ENCODE measurements around the gene GRN.

GRCh38 chr17:44387804-44388203, 42.7 kb downstream of the GRN start:
- TF ChIP-seq CTCF (IDR thresholded peaks at IDR 0.05) (no peak), REST (IDR thresholded peaks at IDR 0.05) (no peak), ELK1 (IDR thresholded peaks at IDR 0.05; ENCODE audit: low read depth, low read length) (no peak), CHD4 (IDR thresholded peaks at IDR 0.05; ENCODE audit: borderline replicate concordance) (no peak), PHF8 (IDR thresholded peaks at IDR 0.05; ENCODE audit: borderline replicate concordance, low read depth) (no peak), NPAS2 (CRISPR knock-in tag; IDR thresholded peaks at IDR 0.05; ENCODE audit: borderline replicate concordance) (no peak), POLR2A (IDR thresholded peaks at IDR 0.05; ENCODE audit: low read length) (no peak), SREBF2 (IDR thresholded peaks at IDR 0.05) (no peak), HOXA7 (CRISPR knock-in tag; IDR thresholded peaks at IDR 0.05) (no peak), BHLHE40 (IDR thresholded peaks at IDR 0.05; ENCODE audit: low read depth, low read length) (no peak), CHD2 (IDR thresholded peaks at IDR 0.05; ENCODE audit: low read length, partially characterized antibody) (no peak), EP300 (IDR thresholded peaks at IDR 0.05) (no peak), KDM5A (IDR thresholded peaks at IDR 0.05) (no peak)

Measured in A549 (cell line).